GM18499 (cell line): ENCODE results near the gene XXYLT1.

Experiments used
- ATAC-seq: cut with Tn5 transposase; IDR thresholded peaks from one replicate; pipeline ENCODE4 v1.9.1; 2021; ENCODE audit warnings: moderate number of reproducible peaks; ENCODE audit not compliant: insufficient read depth, unreplicated experiment

The XXYLT1 gene

GRCh38 chr3:195267096-195267495 lies 3.9 kb downstream of the XXYLT1 start:
- ATAC-seq: no peak

GRCh38 chr3:195266428-195266827 lies 4.5 kb downstream of the XXYLT1 start:
- ATAC-seq: no peak

GRCh38 chr3:195265363-195265976 lies 5.5 kb downstream of the XXYLT1 start:
- ATAC-seq: no peak

- no peak for ATAC-seq
Observed at GRCh38 chr3:195263925-195264600, 6.9 kb downstream of the XXYLT1 start.

GRCh38 chr3:195263193-195263924 lies 7.6 kb downstream of the XXYLT1 start:
- ATAC-seq: no peak

GRCh38 chr3:195261925-195262324 lies 9.0 kb downstream of the XXYLT1 start:
- ATAC-seq: no peak

- ATAC-seq: peak; percentile 15
Observed at GRCh38 chr3:195260280-195260905, 10.6 kb downstream of the XXYLT1 start.

GRCh38 chr3:195259475-195260279 lies 11.3 kb downstream of the XXYLT1 start:
- peak; percentile 54 for ATAC-seq

- no peak for ATAC-seq
Observed at GRCh38 chr3:195259154-195259474, 11.8 kb downstream of the XXYLT1 start.

- no peak for ATAC-seq
Observed at GRCh38 chr3:195258449-195259153, 12.4 kb downstream of the XXYLT1 start.

GRCh38 chr3:195257454-195258448 lies 13.2 kb downstream of the XXYLT1 start:
- ATAC-seq: no peak

GRCh38 chr3:195256639-195257453 lies 14.1 kb downstream of the XXYLT1 start:
- ATAC-seq: no peak

GRCh38 chr3:195255571-195256501 lies 15.1 kb downstream of the XXYLT1 start:
- ATAC-seq: no peak

- no peak for ATAC-seq
Observed at GRCh38 chr3:195255176-195255500, 15.8 kb downstream of the XXYLT1 start.

GRCh38 chr3:195254454-195255175 lies 16.3 kb downstream of the XXYLT1 start:
- no peak for ATAC-seq

- no peak for ATAC-seq
Observed at GRCh38 chr3:195253923-195254432, 17.0 kb downstream of the XXYLT1 start.
